ENCODE measurements around the gene TMPRSS7.

DNA sequence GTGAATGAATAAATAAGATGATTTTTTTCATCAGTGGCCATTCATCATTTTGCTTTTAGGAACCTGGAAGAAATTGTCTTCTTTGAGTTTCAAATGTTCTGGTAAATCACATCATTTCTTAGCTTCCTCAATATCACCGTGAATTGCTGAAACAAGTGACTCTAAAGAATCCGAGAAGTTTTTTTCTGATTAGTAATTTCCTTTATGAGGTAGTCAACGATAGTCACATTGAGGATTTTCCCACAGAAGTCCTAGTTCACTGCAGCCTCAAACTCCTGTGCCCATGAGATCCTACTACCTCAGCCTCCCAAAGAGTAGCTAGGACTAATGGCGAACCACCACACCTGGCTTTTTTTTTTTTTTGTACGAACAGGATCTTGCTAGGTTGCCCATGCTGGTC is 3.6 kb upstream of the TMPRSS7 start:
- TF ChIP-seq, protein P1, sequence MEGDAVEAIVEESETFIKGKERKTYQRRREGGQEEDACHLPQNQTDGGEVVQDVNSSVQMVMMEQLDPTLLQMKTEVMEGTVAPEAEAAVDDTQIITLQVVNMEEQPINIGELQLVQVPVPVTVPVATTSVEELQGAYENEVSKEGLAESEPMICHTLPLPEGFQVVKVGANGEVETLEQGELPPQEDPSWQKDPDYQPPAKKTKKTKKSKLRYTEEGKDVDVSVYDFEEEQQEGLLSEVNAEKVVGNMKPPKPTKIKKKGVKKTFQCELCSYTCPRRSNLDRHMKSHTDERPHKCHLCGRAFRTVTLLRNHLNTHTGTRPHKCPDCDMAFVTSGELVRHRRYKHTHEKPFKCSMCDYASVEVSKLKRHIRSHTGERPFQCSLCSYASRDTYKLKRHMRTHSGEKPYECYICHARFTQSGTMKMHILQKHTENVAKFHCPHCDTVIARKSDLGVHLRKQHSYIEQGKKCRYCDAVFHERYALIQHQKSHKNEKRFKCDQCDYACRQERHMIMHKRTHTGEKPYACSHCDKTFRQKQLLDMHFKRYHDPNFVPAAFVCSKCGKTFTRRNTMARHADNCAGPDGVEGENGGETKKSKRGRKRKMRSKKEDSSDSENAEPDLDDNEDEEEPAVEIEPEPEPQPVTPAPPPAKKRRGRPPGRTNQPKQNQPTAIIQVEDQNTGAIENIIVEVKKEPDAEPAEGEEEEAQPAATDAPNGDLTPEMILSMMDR (IDR thresholded peaks at IDR 0.05; ENCODE audit: insufficient read depth, low read length, poor library complexity, severe bottlenecking), result no peak
- no peak for TF ChIP-seq EZH2phosphoT487 (conservative IDR thresholded peaks at IDR 0.05; ENCODE audit: low read length)

All from SU-DHL-6 (cell line).